Islet of Langerhans (tissue), 1 donor: ENCODE data around the gene COL5A3.

Experiments
- FAIRE-seq: peaks from one replicate; lab custom pipeline; 2011; peaks lifted over from hg19 to GRCh38; lab: Jason Lieb, UNC

Gene COL5A3

GRCh38 chr19:10010939-10011338, 635 bp upstream of the COL5A3 start:
- FAIRE-seq: no peak

GRCh38 chr19:10009714-10010224, 535 bp downstream of the COL5A3 start:
- FAIRE-seq: no peak

GRCh38 chr19:10008184-10008765, 2.0 kb downstream of the COL5A3 start:
- FAIRE-seq: no peak

- no peak for FAIRE-seq
Observed at GRCh38 chr19:10007371-10008183, 2.7 kb downstream of the COL5A3 start.

- no peak for FAIRE-seq
Observed at GRCh38 chr19:10006752-10007323, 3.5 kb downstream of the COL5A3 start.

GRCh38 chr19:10006335-10006708, 4.0 kb downstream of the COL5A3 start:
- FAIRE-seq: no peak

- no peak for FAIRE-seq
Observed at GRCh38 chr19:10005632-10006334, 4.5 kb downstream of the COL5A3 start.

GRCh38 chr19:10004617-10005016, 5.7 kb downstream of the COL5A3 start:
- FAIRE-seq: no peak

GRCh38 chr19:10003271-10003670, 7.0 kb downstream of the COL5A3 start:
- FAIRE-seq: no peak

GRCh38 chr19:10001899-10002298, 8.4 kb downstream of the COL5A3 start:
- no peak for FAIRE-seq

- FAIRE-seq: no peak
Observed at GRCh38 chr19:10000171-10000826, 10.0 kb downstream of the COL5A3 start.

GRCh38 chr19:9996541-9996940, 13.8 kb downstream of the COL5A3 start:
- FAIRE-seq: no peak

- FAIRE-seq: no peak
Observed at GRCh38 chr19:9995999-9996398, 14.3 kb downstream of the COL5A3 start.

GRCh38 chr19:9995084-9995483, 15.2 kb downstream of the COL5A3 start:
- no peak for FAIRE-seq

GRCh38 chr19:9991425-9992191, 18.7 kb downstream of the COL5A3 start:
- no peak for FAIRE-seq

GRCh38 chr19:9989504-9989903, 20.8 kb downstream of the COL5A3 start:
- FAIRE-seq: no peak

GRCh38 chr19:9986787-9987281, 23.5 kb downstream of the COL5A3 start:
- FAIRE-seq: no peak

GRCh38 chr19:9981406-9982260, 28.7 kb downstream of the COL5A3 start:
- no peak for FAIRE-seq

- no peak for FAIRE-seq
Observed at GRCh38 chr19:9972103-9972502, 38.2 kb downstream of the COL5A3 start.

GRCh38 chr19:9971166-9971897, 39.0 kb downstream of the COL5A3 start:
- no peak for FAIRE-seq
